Memory B cell (primary cell): ENCODE data around the gene FLACC1.
A peak's percentile ranks its signal among the peaks of the same experiment; 100 is the strongest.

ENCODE experiments used
- ATAC-seq: fragments of 150-1000 bp; cut with Tn5 transposase; 2 replicates; pipeline ENCODE4 v1.10.0; 2021; ENCODE audit warnings: low read depth, mild to moderate bottlenecking, moderate library complexity
- DNase-seq, 2 donors: peaks; one replicate each; pipeline ENCODE4 v3.0.0; 2022; ENCODE audit warnings: low spot score in 2 of 2
- H3K27ac Mint-ChIP-seq: one replicate; pipeline ENCODE4 v1.8.0; 2022; ENCODE audit warnings: mild to moderate bottlenecking, moderate library complexity, mixed read lengths
- H3K27me3 Mint-ChIP-seq: one replicate; pipeline ENCODE4 v1.8.0; 2022; ENCODE audit warnings: mixed read lengths
- H3K36me3 Mint-ChIP-seq: one replicate; pipeline ENCODE4 v1.8.0; 2022; ENCODE audit warnings: mild to moderate bottlenecking, mixed read lengths
- H3K4me1 Mint-ChIP-seq: one replicate; pipeline ENCODE4 v1.8.0; 2022; ENCODE audit warnings: mixed read lengths
- H3K4me3 Mint-ChIP-seq: one replicate; pipeline ENCODE4 v1.8.0; 2022; ENCODE audit warnings: mild to moderate bottlenecking, moderate library complexity, mixed read lengths
- H3K9me3 Mint-ChIP-seq: one replicate; pipeline ENCODE4 v1.8.0; 2022; ENCODE audit warnings: mixed read lengths

FLACC1 gene

DNA sequence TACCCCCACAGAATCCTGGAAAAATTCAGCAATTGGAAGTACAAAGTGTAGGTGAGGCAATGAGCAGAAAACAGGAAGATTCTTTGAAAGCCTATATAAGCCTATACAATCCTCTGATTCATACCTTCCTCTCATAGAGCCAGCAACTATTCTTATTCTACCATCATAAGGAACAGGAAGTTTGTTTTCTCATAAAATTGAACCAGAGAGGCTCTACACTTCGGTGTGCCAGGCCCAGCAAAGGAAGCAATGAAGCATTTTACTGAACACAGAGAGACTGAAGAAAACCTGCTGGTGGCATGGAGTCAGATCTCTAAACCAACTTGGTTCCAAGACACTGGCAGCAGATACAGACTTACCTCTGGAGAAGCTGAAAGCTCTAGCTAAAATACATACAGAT lies 78.1 kb downstream of the FLACC1 start:
- peaks cover 36% of the 10 kb centered on the region for H3K36me3 Mint-ChIP-seq
- DNase-seq (no peak), ATAC-seq (no peak)
- H3K4me3 Mint-ChIP-seq = no peak overlapping the region
- no peaks in the 10 kb centered on the region for H3K27me3 Mint-ChIP-seq
- H3K9me3 Mint-ChIP-seq = no peaks in the 10 kb centered on the region
- H3K27ac Mint-ChIP-seq = peak overlapping the region; percentile 72
- H3K4me1 Mint-ChIP-seq = peaks cover 10% of the 10 kb centered on the region

DNA sequence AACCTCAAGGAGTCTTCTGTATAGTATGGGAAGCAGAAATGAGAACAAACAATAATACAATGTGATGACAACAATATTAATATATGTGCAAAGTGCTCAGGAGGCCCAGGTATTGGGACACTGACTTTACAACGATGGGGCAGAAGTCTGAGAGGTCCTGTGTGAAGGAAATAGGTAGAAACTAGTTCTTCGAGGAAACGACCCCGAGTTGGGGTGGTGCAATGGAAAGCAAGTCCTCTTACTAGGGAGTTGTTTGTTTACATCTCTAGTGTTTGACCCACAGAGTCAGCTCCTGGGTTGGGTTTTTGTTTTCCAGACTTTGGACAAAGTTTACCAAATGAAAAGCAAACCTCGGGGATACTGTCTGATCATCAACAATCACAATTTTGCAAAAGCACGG lies 80.6 kb downstream of the FLACC1 start:
- H3K36me3 Mint-ChIP-seq = peaks cover 50% of the 10 kb centered on the region
- no peak for DNase-seq
- H3K4me1 Mint-ChIP-seq = peaks cover 14% of the 10 kb centered on the region
- H3K9me3 Mint-ChIP-seq = no peaks in the 10 kb centered on the region
- no peak for ATAC-seq
- H3K4me3 Mint-ChIP-seq = no peak overlapping the region
- no peaks in the 10 kb centered on the region for H3K27me3 Mint-ChIP-seq
- H3K27ac Mint-ChIP-seq = peak overlapping the region; percentile 8

DNA sequence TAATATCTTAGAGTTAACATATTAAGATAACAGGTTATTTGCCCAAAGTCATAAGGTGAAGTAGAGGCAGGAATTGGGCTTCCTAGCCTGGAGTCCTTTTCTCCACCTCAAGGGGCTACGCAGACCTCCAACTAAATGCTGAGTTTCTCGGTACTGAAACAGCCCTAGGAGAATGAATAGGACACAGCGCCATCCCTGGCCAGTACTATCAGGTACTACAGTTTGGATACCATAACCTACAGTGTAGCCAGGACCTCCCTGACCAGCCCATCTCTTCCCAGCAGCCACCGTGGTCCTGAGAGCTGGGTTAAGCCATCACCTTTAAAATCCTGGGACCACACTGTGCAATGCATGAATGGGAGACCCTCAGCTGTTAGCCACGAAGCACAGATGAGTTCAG lies 81.2 kb downstream of the FLACC1 start:
- no peak overlapping the region for H3K4me3 Mint-ChIP-seq
- ATAC-seq (no peak), DNase-seq (no peak)
- peak overlapping the region; percentile 8 for H3K27ac Mint-ChIP-seq
- H3K27me3 Mint-ChIP-seq = no peaks in the 10 kb centered on the region
- peaks cover 15% of the 10 kb centered on the region for H3K4me1 Mint-ChIP-seq
- no peaks in the 10 kb centered on the region for H3K9me3 Mint-ChIP-seq
- H3K36me3 Mint-ChIP-seq = peaks cover 51% of the 10 kb centered on the region

DNA sequence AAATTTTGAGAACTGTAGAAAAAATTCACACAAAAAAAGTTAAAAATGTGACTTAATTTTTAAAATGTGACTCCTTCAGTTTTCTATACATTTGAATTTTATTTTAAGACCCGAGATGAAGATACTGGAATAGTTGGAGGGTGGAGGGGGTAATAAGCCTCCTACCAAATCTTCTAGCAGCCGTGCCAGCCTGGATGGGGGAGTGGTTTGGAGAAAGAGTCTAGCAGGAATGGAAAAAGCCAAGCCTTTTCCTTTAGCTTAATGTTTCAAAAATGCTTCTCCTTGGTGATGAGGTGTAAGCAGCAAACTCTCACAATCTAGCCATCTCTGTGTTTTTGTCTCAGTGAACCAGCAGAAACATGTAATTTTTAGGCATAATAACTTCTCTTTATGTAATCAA lies 82.1 kb downstream of the FLACC1 start:
- Mint-ChIP-seq H3K27ac (peak overlapping the region; percentile 41), H3K27me3 (no peaks in the 10 kb centered on the region), H3K9me3 (no peaks in the 10 kb centered on the region), H3K36me3 (peaks cover 48% of the 10 kb centered on the region), H3K4me3 (no peak overlapping the region), H3K4me1 (peaks cover 16% of the 10 kb centered on the region)
- no peak for ATAC-seq
- DNase-seq = no peak

DNA sequence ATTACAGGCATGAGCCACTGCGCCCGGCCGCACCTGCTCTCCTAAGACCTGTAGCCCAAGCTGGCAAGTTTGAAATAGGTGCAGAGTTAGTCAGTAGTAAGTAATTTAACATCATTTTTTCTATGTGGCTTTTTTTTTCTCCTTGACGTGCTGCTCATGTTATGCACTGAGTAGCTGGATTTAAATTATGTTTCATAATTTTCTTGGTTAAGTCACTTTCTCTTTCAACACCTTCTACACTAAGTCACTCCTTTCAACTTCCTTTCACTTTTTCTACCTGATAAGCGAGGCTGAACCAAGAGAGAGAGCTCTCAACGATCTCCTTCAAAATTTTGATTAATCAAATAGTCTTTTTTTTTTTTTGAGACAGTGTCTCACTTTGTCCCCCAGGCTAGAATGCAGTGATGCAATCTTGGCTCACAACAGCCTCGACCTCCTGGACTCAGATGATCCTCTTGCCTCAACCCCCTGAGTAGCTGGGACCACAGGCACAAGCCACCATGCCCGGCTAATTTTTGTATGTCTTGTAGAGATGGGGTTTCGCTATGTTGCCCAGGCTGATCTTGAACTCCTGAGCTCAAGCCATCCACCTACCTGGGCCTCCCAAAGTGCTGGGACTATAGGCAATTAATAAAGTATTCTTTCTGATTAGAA lies 83.7 kb downstream of the FLACC1 start:
- H3K27me3 Mint-ChIP-seq = no peaks in the 10 kb centered on the region
- peak overlapping the region; percentile 76 for H3K27ac Mint-ChIP-seq
- DNase-seq (no peak), ATAC-seq (no peak)
- H3K4me1 Mint-ChIP-seq = peaks cover 12% of the 10 kb centered on the region
- H3K4me3 Mint-ChIP-seq = no peak overlapping the region
- H3K9me3 Mint-ChIP-seq = no peaks in the 10 kb centered on the region
- peaks cover 42% of the 10 kb centered on the region for H3K36me3 Mint-ChIP-seq

DNA sequence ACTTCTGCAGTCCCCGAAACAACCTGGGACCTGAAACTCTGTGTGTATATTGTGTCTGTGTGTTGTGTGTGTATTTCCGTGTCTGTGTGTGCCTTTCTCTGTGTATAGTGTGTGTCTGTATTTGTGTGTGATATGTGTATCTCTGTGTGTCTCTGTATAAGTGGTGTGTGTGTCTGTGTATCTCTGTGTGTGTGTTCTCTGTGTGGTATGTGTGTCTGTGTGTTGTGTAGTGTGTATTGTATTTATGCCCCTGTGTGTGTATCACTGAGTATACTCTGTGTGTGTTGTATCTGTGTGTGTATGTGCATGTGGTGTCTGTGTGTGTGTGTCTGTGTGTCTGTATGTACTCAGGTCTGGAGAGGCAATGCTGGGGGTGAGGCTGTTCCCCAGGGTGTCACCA lies 85.2 kb downstream of the FLACC1 start:
- Mint-ChIP-seq H3K4me1 (peaks cover 15% of the 10 kb centered on the region), H3K4me3 (no peak overlapping the region), H3K9me3 (no peaks in the 10 kb centered on the region), H3K36me3 (peaks cover 42% of the 10 kb centered on the region), H3K27ac (peak overlapping the region; percentile 88), H3K27me3 (no peaks in the 10 kb centered on the region)
- ATAC-seq = no peak
- DNase-seq = no peak

DNA sequence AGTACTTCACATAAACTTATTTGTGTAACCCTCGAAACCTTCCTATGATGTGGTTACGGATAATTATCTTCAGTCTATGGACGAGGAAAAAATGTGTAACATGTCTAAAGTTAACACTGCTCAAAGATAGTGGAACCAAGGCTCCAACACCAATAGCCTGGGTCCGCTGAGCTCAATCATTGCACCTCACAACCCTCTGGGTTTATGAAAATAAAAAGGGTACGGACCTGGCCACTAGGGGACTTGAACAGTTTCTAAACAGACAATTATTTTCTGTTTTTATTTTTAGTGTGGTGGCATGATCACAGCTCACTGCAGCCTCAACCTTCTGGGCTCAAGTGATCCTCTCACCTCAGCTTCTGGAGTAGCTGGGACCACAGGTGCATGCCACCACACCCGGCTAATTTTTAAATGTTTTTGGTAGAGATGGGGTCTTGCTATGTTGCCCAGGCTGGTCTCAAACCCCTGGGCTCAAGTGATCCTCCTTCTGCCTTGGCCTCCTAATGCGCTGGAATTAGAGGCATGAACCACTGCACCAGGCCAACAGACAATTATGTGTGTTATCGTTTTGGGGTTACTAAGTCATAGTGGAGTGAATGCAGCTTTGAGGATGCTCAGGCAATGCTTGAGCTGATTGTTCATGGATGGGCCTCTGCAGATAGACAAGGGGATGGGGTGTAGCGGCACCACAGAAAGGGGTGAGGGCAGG lies 86.7 kb downstream of the FLACC1 start:
- no peak for ATAC-seq
- H3K4me1 Mint-ChIP-seq = peaks cover 28% of the 10 kb centered on the region
- H3K27ac Mint-ChIP-seq = peak overlapping the region; percentile 88
- H3K36me3 Mint-ChIP-seq = peaks cover 47% of the 10 kb centered on the region
- H3K4me3 Mint-ChIP-seq = no peak overlapping the region
- DNase-seq = no peak
- no peaks in the 10 kb centered on the region for H3K9me3 Mint-ChIP-seq
- no peaks in the 10 kb centered on the region for H3K27me3 Mint-ChIP-seq

DNA sequence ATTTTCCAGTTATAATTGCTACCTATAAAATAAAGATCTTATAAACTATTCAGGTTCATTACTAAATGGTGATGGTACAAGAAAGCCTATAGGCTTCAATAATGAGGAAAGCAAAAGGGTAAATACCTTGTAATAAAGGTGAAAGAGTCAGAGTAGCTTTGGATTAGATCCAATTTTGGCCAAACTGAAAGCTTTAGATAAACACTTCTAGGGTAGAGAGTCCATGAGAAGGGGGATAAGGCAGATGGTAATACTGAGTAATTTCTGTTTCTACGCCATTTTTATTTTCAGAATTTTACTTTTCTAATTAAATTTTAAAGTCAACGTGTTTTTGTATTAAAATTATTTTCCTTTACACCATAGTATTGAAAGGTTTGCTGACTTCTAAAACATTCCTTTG lies 87.4 kb downstream of the FLACC1 start:
- H3K27ac Mint-ChIP-seq = peak overlapping the region; percentile 88
- H3K4me3 Mint-ChIP-seq = no peak overlapping the region
- no peaks in the 10 kb centered on the region for H3K9me3 Mint-ChIP-seq
- no peaks in the 10 kb centered on the region for H3K27me3 Mint-ChIP-seq
- H3K36me3 Mint-ChIP-seq = peaks cover 44% of the 10 kb centered on the region
- DNase-seq (no peak), ATAC-seq (no peak)
- peaks cover 33% of the 10 kb centered on the region for H3K4me1 Mint-ChIP-seq

DNA sequence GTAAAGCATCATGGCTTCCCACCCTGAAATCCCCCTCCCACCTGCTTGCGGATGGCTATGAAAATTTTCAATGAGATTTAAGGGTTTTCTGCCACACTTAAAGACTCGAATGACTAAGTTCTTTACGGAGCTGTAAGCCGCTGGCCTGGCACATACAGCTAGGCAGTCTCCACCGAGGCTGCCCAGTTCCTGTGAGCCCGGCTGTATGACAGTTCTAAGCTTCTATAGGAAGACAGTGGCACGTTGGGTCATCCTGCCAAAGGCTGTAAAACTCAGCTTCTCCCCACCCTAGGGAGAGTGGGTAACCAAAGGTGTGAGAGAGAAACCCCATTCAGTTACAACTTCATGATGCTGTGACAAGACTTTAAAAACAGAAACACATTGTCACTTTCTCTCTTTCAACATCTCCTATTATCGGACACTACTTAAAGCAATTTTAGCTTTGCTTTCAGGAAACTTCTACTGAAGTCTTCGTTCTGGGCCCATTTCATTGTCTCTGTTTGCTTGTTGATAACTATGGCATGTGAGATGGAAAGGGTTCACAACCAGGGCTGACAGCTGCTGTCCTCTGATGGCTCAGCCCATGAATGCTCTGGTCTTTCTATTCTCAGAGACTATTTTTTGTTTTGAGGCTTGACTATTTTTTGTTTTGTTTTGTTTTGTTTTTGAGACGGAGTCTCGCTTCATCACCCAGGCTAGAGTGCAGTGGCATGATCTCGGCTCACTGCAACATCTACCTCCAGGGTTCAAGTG lies 89.7 kb downstream of the FLACC1 start:
- no peak for DNase-seq
- Mint-ChIP-seq H3K36me3 (peaks cover 34% of the 10 kb centered on the region), H3K4me1 (peaks cover 51% of the 10 kb centered on the region), H3K27ac (peak overlapping the region; percentile 49), H3K9me3 (no peaks in the 10 kb centered on the region), H3K27me3 (no peaks in the 10 kb centered on the region), H3K4me3 (no peak overlapping the region)
- ATAC-seq = no peak

DNA sequence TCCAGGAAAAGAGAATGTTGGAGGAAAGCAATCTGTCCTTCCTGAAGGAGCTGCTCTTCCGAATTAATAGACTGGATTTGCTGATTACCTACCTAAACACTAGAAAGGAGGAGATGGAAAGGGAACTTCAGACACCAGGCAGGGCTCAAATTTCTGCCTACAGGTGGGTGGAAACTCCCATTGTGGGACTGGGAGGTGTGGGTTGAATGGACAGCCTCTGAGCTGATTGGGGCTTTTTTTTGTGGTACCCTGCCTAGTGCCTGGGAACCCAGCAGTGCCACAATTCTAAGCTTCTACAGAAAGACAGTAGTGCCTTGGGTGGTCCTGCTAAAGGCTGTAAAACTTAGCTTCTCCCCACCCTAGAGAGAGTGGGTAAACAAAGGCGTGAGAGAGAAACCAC lies 90.5 kb downstream of the FLACC1 start:
- Mint-ChIP-seq H3K9me3 (no peaks in the 10 kb centered on the region), H3K4me3 (peak overlapping the region; percentile 5), H3K27me3 (no peaks in the 10 kb centered on the region), H3K4me1 (peaks cover 50% of the 10 kb centered on the region), H3K27ac (peak overlapping the region; percentile 49), H3K36me3 (peaks cover 29% of the 10 kb centered on the region)
- DNase-seq (no peak), ATAC-seq (no peak)

DNA sequence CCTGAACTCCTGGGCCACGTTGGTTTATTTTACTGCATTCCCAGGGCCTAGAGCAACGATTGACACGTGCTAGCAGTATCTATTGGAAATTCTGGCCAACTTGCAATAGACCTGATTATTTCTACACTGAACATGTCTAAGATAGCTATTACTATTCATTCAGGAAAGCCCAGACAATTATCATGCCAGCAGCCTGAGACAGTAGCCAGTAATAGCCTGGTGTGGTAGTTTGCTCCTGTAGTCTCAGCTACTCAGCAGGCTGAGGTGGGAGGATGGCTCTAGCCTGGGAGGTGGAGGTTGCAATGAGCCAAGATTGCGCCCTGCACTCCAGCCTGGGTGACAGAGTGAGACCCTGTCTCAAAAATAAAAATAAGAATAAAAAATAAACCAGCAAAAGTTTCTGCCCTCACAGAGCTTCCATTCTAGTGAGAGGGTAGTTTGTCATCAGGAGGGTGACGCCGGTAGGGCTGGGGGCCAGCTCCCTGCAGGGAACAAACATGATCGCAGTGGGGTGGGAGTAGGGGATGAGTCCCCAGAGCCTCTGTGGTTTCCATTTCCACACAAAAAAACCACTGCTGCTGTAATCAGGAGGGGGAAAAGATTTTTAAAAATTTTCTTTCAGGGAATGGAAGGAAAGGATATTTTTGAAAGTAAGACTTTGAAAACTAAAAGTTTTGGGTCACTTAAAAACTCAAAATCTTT lies 92.5 kb downstream of the FLACC1 start:
- peak overlapping the region; percentile 88 for H3K27ac Mint-ChIP-seq
- no peak for DNase-seq
- H3K9me3 Mint-ChIP-seq = no peaks in the 10 kb centered on the region
- no peak overlapping the region for H3K4me3 Mint-ChIP-seq
- H3K4me1 Mint-ChIP-seq = peaks cover 54% of the 10 kb centered on the region
- peaks cover 25% of the 10 kb centered on the region for H3K36me3 Mint-ChIP-seq
- H3K27me3 Mint-ChIP-seq = no peaks in the 10 kb centered on the region
- ATAC-seq = no peak

DNA sequence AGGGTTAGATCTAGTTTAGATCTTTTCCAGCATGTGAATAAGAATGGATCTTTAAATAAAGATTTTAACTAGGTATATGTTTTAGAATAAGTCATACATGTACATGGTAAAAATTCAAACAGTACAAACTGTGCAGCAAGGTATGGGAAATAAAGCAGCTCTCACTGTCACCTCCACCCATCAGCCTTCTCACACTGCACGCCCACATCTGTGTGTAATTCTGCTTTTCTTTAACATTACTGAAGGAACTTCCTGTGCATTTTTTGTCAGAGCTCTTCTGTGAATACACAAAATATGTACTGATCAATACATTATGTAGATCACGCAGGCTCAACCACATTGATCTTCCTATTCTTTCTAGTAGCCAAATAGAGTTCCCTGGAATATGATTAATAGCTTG lies 93.4 kb downstream of the FLACC1 start:
- Mint-ChIP-seq H3K36me3 (peaks cover 21% of the 10 kb centered on the region), H3K27ac (peak overlapping the region; percentile 88), H3K4me1 (peaks cover 54% of the 10 kb centered on the region), H3K4me3 (peak overlapping the region; percentile 55), H3K27me3 (no peaks in the 10 kb centered on the region), H3K9me3 (no peaks in the 10 kb centered on the region)
- DNase-seq = no peak
- no peak for ATAC-seq

DNA sequence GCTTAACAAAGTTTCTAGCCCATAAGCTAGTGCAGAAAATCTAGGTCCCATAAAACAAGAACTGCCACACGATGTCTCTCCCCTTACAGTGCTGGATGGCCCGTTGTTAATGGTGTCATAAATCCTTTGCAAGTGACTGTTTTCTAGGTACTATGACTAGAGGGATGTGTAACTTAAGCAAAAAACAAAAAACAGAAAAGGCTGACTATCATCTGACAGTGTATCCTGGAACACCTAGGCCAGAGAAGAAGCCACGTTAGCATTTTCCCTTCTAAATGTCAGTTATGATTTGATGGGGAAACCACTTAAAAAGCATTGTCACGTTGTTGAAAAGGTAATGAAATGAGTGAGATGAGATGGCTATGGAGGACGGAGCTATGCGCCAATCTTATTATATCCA lies 94.4 kb downstream of the FLACC1 start:
- no peak for DNase-seq
- H3K27me3 Mint-ChIP-seq = no peaks in the 10 kb centered on the region
- peaks cover 58% of the 10 kb centered on the region for H3K4me1 Mint-ChIP-seq
- peak overlapping the region; percentile 84 for H3K4me3 Mint-ChIP-seq
- peaks cover 18% of the 10 kb centered on the region for H3K36me3 Mint-ChIP-seq
- no peak for ATAC-seq
- H3K9me3 Mint-ChIP-seq = no peaks in the 10 kb centered on the region
- peak overlapping the region; percentile 88 for H3K27ac Mint-ChIP-seq

DNA sequence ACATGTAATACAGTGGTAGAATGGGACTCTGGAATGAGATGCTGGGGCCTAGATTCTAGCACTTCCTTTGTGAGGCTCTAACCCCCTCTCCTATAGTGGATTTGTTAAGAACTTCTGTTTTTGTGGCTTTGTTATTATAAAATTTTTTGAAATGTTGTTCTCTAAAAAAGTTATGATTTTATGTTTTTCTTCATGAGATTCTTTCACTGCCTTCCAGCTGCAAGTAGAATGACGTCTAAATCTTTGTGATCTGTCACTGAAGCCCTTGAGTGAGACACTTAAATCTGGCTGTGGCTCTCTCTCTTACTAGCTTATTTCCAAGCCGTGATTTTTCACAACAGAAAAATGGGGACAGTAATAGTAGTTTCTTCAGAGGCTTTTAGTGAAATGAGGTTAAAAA lies 95.2 kb downstream of the FLACC1 start:
- DNase-seq (no peak), ATAC-seq (no peak)
- H3K4me1 Mint-ChIP-seq = peaks cover 61% of the 10 kb centered on the region
- no peaks in the 10 kb centered on the region for H3K27me3 Mint-ChIP-seq
- no peaks in the 10 kb centered on the region for H3K9me3 Mint-ChIP-seq
- peak overlapping the region; percentile 98 for H3K4me3 Mint-ChIP-seq
- H3K36me3 Mint-ChIP-seq = peaks cover 15% of the 10 kb centered on the region
- H3K27ac Mint-ChIP-seq = peak overlapping the region; percentile 99
